GM23338 (cell line): ENCODE measurements around the gene TBL1XR1. TPM values are rescaled to one million over a fixed set of nuclear protein-coding genes. Genes with fewer than 3 reads are reported as not detected.

Source experiments
- ATAC-seq: fragments of 200-7000 bp; cut with Tn5 transposase; 3 replicates; pipeline ENCODE4 v1.9.1; 2020
- DNase-seq: peaks from one replicate; pipeline ENCODE4 v3.0.0-alpha.2; 2015; ENCODE audit warnings: low spot score
- H2AFZ ChIP-seq: fragments of 200-600 bp; sonication (generic); 2 replicates; pipeline ENCODE4 v1.8.0; 2016; ENCODE audit warnings: antibody characterized with exemption, mild to moderate bottlenecking, moderate library complexity
- H3F3A ChIP-seq: fragments of 200-600 bp; sonication (generic); replicated peaks from 2 replicates; pipeline ENCODE4 v1.8.0; 2017; ENCODE audit warnings: antibody characterized with exemption, mixed run types, low read depth
- H3K27ac ChIP-seq: fragments of 200-600 bp; sonication (generic); 2 replicates; pipeline ENCODE4 v1.6.1; 2016; ENCODE audit warnings: low read depth
- H3K27me3 ChIP-seq: fragments of 200-600 bp; sonication (generic); 2 replicates; pipeline ENCODE4 v1.8.0; 2016; ENCODE audit warnings: mild to moderate bottlenecking, mixed run types, moderate library complexity; ENCODE audit not compliant: insufficient read depth
- H3K36me3 ChIP-seq: fragments of 200-600 bp; sonication (generic); 2 replicates; pipeline ENCODE4 v1.8.0; 2016; ENCODE audit warnings: mild to moderate bottlenecking; ENCODE audit not compliant: insufficient read depth
- H3K4me1 ChIP-seq: fragments of 200-600 bp; sonication (generic); 2 replicates; pipeline ENCODE4 v1.8.0; 2016; ENCODE audit warnings: mild to moderate bottlenecking, moderate library complexity; ENCODE audit not compliant: insufficient read depth
- H3K4me2 ChIP-seq: fragments of 200-600 bp; sonication (generic); 2 replicates; pipeline ENCODE4 v1.7.1; 2017; ENCODE audit warnings: mixed run types
- H3K4me3 ChIP-seq: fragments of 200-600 bp; sonication (generic); 2 replicates; pipeline ENCODE4 v1.6.1; 2016; ENCODE audit warnings: mixed run types
- H3K79me2 ChIP-seq: fragments of 200-600 bp; sonication (generic); replicated peaks from 2 replicates; pipeline ENCODE4 v1.8.0; 2017; ENCODE audit warnings: mild to moderate bottlenecking; ENCODE audit not compliant: insufficient read depth
- H3K9me2 ChIP-seq: fragments of 200-600 bp; sonication (generic); 2 replicates; pipeline ENCODE4 v1.8.0; 2017; ENCODE audit not compliant: insufficient read depth
- H4K20me1 ChIP-seq: fragments of 200-600 bp; sonication (generic); replicated peaks from 2 replicates; pipeline ENCODE4 v1.8.0; 2017; ENCODE audit warnings: mild to moderate bottlenecking; ENCODE audit not compliant: insufficient read depth
- H3K27ac Mint-ChIP-seq: 2 replicates; pipeline ENCODE4 v1.8.0; 2020; ENCODE audit warnings: inconsistent platforms, mild to moderate bottlenecking, moderate library complexity, mixed read lengths
- H3K27me3 Mint-ChIP-seq: 3 replicates; pipeline ENCODE4 v1.8.0; 2022; ENCODE audit warnings: low read depth, mild to moderate bottlenecking, moderate library complexity, mixed read lengths, inconsistent platforms; ENCODE audit not compliant: insufficient read depth, poor library complexity
- H3K36me3 Mint-ChIP-seq: 3 replicates; pipeline ENCODE4 v1.8.0; 2021; ENCODE audit warnings: low read depth, mild to moderate bottlenecking, inconsistent platforms, moderate library complexity, mixed read lengths
- H3K4me1 Mint-ChIP-seq: 3 replicates; pipeline ENCODE4 v1.8.0; 2020; ENCODE audit warnings: mild to moderate bottlenecking, inconsistent platforms, mixed read lengths
- H3K4me3 Mint-ChIP-seq: 3 replicates; pipeline ENCODE4 v1.8.0; 2021; ENCODE audit warnings: moderate library complexity, mild to moderate bottlenecking, inconsistent platforms, mixed read lengths
- H3K9me3 Mint-ChIP-seq: 3 replicates; pipeline ENCODE4 v1.8.0; 2020; ENCODE audit warnings: moderate library complexity, mild to moderate bottlenecking, inconsistent platforms, mixed read lengths
- CREB1 ChIP-seq: fragments of 250-450 bp; sonication (Bioruptor Pico); IDR thresholded peaks from 2 replicates; pipeline ENCODE4 v1.5.0; 2020; ENCODE audit warnings: low read depth, mild to moderate bottlenecking, moderate library complexity
- ETS1 ChIP-seq: IDR thresholded peaks from 2 replicates; pipeline ENCODE4 v1.6.1; 2016; ENCODE audit warnings: antibody characterized with exemption
- EZH2phosphoT487 ChIP-seq: fragments of 200-600 bp; sonication (generic); IDR thresholded peaks from one replicate; pipeline ENCODE4 v1.8.1; 2018; ENCODE audit warnings: antibody characterized with exemption; ENCODE audit not compliant: unreplicated experiment
- POLR2AphosphoS5 ChIP-seq: IDR thresholded peaks from 2 replicates; pipeline ENCODE4 v1.6.1; 2016; ENCODE audit warnings: antibody characterized with exemption, low read depth
- STAT1 ChIP-seq: IDR thresholded peaks from one replicate; pipeline ENCODE4 v1.6.1; 2016; ENCODE audit warnings: antibody characterized with exemption; ENCODE audit not compliant: unreplicated experiment
- ZNF331 ChIP-seq: fragments of 250-450 bp; sonication (Bioruptor Pico); IDR thresholded peaks from 2 replicates; pipeline ENCODE4 v1.5.0; 2020; ENCODE audit warnings: low read depth, mild to moderate bottlenecking, moderate library complexity
- polyA plus RNA-seq: library from polyadenylated mRNA; unstranded; fragments of >200 nt; fragmentation: Nextera tagmentation; extraction: Ambion mirVana; gene quantifications from 2 replicates; pipeline ENCODE4 v1.2.1, GENCODE V29; 2016
- total RNA-seq: library from RNA; depleted of rRNA; stranded (reverse); fragments of >200 nt; shearing (Covaris generic); gene quantifications from 2 replicates; pipeline ENCODE4 v1.2.3, GENCODE V29; 2014
- TF ChIP-seq, protein P1 (sequence below): fragments of 250-450 bp; sonication (Bioruptor Pico); IDR thresholded peaks from 2 replicates; pipeline ENCODE4 v1.5.0; 2020; ENCODE audit warnings: mild to moderate bottlenecking, moderate library complexity
- TF ChIP-seq, protein P2 (sequence below), 2 experiments: fragments of 200-600 bp in 1 of 2; sonication (generic) in 1 of 2; conservative IDR thresholded peaks; 2 replicates each; pipeline versions ENCODE4 v1.5.1 to v1.6.1; 2016 to 2017; ENCODE audit warnings: antibody characterized with exemption in 2 of 2, low read depth in 2 of 2, mild to moderate bottlenecking in 2 of 2, moderate library complexity in 1 of 2

TBL1XR1 gene
- total and polyA plus RNA-seq, 2 experiments from 2014 or later = 49.6 to 122 TPM

- H3K79me2 ChIP-seq = peaks cover 99% of the 10 kb centered on the region
- no peak for ATAC-seq
- H3K36me3 Mint-ChIP-seq = no peaks in the 10 kb centered on the region
- TF ChIP-seq STAT1 = no peak
- TF ChIP-seq EZH2phosphoT487 = no peak
- TF ChIP-seq CREB1 (CRISPR knock-in tag) = no peak
- TF ChIP-seq ETS1 = no peak
- H3K4me2 ChIP-seq = no peak overlapping the region
- H3K4me3 ChIP-seq = no peak overlapping the region
- H3K4me3 Mint-ChIP-seq = no peak overlapping the region
- no peak overlapping the region for H3K27ac ChIP-seq
- peaks cover 19% of the 10 kb centered on the region for H3K4me1 Mint-ChIP-seq
- no peak overlapping the region for H2AFZ ChIP-seq
- DNase-seq = no peak
- no peak overlapping the region for H3K27ac Mint-ChIP-seq
- H3K36me3 ChIP-seq = no peaks in the 10 kb centered on the region
- peaks cover 14% of the 10 kb centered on the region for H3K4me1 ChIP-seq
- no peaks in the 10 kb centered on the region for H3K9me3 Mint-ChIP-seq
- no peaks in the 10 kb centered on the region for H3K9me2 ChIP-seq
- no peaks in the 10 kb centered on the region for H3F3A ChIP-seq
- no peaks in the 10 kb centered on the region for H3K27me3 Mint-ChIP-seq
- H3K27me3 ChIP-seq = no peaks in the 10 kb centered on the region
- H4K20me1 ChIP-seq = peaks cover 20% of the 10 kb centered on the region
Observed at GRCh38 chr3:177061369-177061768, 135.9 kb downstream of the TBL1XR1 start.

DNA sequence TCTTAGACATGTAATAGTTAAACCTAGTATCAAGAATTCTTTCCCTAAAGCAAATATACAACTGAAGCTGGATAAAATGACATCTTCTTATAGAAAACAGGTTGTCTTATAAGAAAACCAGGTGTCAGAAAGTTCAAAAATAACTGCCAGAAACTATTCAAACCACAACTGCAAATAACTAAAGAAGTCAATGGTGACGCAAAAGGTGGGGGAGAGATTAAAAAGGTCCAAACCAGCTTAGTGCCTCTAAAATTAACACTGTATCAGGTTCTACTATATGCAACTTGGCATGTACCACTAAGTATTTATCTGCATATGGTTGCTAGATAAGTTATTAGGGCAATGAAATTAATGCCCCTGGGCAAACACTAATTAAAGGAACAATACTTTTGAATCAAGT, 136.8 kb downstream of the TBL1XR1 start:
- no peak overlapping the region for H3K27ac ChIP-seq
- H3K9me2 ChIP-seq = no peaks in the 10 kb centered on the region
- TF ChIP-seq STAT1 = no peak
- no peak for TF ChIP-seq POLR2AphosphoS5
- no peak for TF ChIP-seq ZNF331
- TF ChIP-seq, protein P1, sequence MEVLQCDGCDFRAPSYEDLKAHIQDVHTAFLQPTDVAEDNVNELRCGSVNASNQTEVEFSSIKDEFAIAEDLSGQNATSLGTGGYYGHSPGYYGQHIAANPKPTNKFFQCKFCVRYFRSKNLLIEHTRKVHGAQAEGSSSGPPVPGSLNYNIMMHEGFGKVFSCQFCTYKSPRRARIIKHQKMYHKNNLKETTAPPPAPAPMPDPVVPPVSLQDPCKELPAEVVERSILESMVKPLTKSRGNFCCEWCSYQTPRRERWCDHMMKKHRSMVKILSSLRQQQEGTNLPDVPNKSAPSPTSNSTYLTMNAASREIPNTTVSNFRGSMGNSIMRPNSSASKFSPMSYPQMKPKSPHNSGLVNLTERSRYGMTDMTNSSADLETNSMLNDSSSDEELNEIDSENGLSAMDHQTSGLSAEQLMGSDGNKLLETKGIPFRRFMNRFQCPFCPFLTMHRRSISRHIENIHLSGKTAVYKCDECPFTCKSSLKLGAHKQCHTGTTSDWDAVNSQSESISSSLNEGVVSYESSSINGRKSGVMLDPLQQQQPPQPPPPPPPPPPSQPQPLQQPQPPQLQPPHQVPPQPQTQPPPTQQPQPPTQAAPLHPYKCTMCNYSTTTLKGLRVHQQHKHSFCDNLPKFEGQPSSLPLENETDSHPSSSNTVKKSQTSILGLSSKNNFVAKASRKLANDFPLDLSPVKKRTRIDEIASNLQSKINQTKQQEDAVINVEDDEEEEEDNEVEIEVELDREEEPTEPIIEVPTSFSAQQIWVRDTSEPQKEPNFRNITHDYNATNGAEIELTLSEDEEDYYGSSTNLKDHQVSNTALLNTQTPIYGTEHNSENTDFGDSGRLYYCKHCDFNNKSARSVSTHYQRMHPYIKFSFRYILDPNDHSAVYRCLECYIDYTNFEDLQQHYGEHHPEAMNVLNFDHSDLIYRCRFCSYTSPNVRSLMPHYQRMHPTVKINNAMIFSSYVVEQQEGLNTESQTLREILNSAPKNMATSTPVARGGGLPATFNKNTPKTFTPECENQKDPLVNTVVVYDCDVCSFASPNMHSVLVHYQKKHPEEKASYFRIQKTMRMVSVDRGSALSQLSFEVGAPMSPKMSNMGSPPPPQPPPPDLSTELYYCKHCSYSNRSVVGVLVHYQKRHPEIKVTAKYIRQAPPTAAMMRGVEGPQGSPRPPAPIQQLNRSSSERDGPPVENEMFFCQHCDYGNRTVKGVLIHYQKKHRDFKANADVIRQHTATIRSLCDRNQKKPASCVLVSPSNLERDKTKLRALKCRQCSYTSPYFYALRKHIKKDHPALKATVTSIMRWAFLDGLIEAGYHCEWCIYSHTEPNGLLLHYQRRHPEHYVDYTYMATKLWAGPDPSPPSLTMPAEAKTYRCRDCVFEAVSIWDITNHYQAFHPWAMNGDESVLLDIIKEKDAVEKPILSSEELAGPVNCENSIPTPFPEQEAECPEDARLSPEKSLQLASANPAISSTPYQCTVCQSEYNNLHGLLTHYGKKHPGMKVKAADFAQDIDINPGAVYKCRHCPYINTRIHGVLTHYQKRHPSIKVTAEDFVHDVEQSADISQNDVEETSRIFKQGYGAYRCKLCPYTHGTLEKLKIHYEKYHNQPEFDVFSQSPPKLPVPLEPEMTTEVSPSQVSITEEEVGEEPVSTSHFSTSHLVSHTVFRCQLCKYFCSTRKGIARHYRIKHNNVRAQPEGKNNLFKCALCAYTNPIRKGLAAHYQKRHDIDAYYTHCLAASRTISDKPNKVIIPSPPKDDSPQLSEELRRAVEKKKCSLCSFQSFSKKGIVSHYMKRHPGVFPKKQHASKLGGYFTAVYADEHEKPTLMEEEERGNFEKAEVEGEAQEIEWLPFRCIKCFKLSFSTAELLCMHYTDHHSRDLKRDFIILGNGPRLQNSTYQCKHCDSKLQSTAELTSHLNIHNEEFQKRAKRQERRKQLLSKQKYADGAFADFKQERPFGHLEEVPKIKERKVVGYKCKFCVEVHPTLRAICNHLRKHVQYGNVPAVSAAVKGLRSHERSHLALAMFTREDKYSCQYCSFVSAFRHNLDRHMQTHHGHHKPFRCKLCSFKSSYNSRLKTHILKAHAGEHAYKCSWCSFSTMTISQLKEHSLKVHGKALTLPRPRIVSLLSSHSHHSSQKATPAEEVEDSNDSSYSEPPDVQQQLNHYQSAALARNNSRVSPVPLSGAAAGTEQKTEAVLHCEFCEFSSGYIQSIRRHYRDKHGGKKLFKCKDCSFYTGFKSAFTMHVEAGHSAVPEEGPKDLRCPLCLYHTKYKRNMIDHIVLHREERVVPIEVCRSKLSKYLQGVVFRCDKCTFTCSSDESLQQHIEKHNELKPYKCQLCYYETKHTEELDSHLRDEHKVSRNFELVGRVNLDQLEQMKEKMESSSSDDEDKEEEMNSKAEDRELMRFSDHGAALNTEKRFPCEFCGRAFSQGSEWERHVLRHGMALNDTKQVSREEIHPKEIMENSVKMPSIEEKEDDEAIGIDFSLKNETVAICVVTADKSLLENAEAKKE (CRISPR knock-in tag) = no peak
- TF ChIP-seq, protein P2, sequence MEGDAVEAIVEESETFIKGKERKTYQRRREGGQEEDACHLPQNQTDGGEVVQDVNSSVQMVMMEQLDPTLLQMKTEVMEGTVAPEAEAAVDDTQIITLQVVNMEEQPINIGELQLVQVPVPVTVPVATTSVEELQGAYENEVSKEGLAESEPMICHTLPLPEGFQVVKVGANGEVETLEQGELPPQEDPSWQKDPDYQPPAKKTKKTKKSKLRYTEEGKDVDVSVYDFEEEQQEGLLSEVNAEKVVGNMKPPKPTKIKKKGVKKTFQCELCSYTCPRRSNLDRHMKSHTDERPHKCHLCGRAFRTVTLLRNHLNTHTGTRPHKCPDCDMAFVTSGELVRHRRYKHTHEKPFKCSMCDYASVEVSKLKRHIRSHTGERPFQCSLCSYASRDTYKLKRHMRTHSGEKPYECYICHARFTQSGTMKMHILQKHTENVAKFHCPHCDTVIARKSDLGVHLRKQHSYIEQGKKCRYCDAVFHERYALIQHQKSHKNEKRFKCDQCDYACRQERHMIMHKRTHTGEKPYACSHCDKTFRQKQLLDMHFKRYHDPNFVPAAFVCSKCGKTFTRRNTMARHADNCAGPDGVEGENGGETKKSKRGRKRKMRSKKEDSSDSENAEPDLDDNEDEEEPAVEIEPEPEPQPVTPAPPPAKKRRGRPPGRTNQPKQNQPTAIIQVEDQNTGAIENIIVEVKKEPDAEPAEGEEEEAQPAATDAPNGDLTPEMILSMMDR (conservative IDR thresholded peaks at IDR 0.05; ENCODE audit: low read depth in 2 of 2) = no peak
- TF ChIP-seq ETS1 = no peak

More for the DNA sequence above, 136.8 kb downstream of the TBL1XR1 start:
- Mint-ChIP-seq H3K9me3 (no peaks in the 10 kb centered on the region), H3K36me3 (no peaks in the 10 kb centered on the region), H3K27ac (no peak overlapping the region), H3K4me3 (no peak overlapping the region), H3K4me1 (peaks cover 20% of the 10 kb centered on the region), H3K27me3 (no peaks in the 10 kb centered on the region)
- DNase-seq (no peak), ATAC-seq (no peak)
- H3K4me3 ChIP-seq = no peak overlapping the region
- no peak overlapping the region for H2AFZ ChIP-seq
- peaks cover 99% of the 10 kb centered on the region for H3K79me2 ChIP-seq
- peaks cover 16% of the 10 kb centered on the region for H4K20me1 ChIP-seq
- no peaks in the 10 kb centered on the region for H3K27me3 ChIP-seq
- H3K4me2 ChIP-seq = no peak overlapping the region
- H3K36me3 ChIP-seq = no peaks in the 10 kb centered on the region
- no peaks in the 10 kb centered on the region for H3F3A ChIP-seq
- peaks cover 22% of the 10 kb centered on the region for H3K4me1 ChIP-seq
